ENCODE measurements around the gene C19orf38. TPM values are rescaled to one million over a fixed set of nuclear protein-coding genes. Genes with fewer than 3 reads are reported as not detected.

Gene C19orf38, protein sequence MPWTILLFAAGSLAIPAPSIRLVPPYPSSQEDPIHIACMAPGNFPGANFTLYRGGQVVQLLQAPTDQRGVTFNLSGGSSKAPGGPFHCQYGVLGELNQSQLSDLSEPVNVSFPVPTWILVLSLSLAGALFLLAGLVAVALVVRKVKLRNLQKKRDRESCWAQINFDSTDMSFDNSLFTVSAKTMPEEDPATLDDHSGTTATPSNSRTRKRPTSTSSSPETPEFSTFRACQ
- under 1 TPM in 2 of 4 donors, not detected in 2; 0.42 to 0.91 TPM for total RNA-seq

DNA sequence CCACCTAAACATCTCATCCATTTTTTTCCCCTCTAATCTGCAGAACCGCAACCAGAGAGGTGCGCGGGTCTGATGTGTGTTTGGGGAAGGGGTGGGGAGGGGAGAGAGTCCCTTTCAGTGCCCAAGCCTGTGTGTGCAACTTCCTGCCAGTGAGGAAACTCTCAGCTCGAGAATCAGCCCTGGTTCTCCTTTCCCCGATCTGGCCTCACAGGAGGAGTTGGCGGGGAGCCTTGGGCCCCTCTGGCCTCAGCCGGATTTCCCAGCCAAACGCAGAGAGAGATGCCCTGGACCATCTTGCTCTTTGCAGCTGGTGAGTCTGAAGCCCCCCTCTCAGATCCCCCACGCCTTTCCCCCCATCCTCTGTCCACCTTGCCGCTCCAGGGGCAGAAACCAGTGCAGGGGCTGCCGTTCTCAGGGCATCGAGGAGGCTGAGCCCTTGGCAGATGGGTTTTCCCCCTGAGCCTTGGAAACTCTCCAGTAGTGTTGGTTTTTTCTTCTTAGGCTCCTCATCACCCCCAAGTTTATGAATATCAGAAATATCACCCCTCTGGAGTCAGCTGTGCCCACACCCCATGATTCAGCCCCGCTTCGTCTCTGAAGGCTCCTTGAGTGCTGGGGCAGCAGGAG lies at the start of gene C19orf38:
Gene C19orf38 (plus strand): TSS at position 186 of the 627 bp plus-strand sequence. CDS start 94 bp downstream, at position 280.
- no peak within 1 kb of the TSS for H3K4me3 ChIP-seq (ENCODE audit: low read depth, poor library complexity, severe bottlenecking)
- no peak for DNase-seq (ENCODE audit: low spot score in 2 of 2)
- intact Hi-C loops (cut with DNase I; ENCODE audit: low total_unique reads) = no loop called here
- TF ChIP-seq CTCF (IDR thresholded peaks at IDR 0.05) = no peak
- TF ChIP-seq POLR2A (IDR thresholded peaks at IDR 0.05) = no peak
- 30 to 49% methylated on average over 11 to 14 of the region's 14 CpGs for WGBS, 2 donors

DNA sequence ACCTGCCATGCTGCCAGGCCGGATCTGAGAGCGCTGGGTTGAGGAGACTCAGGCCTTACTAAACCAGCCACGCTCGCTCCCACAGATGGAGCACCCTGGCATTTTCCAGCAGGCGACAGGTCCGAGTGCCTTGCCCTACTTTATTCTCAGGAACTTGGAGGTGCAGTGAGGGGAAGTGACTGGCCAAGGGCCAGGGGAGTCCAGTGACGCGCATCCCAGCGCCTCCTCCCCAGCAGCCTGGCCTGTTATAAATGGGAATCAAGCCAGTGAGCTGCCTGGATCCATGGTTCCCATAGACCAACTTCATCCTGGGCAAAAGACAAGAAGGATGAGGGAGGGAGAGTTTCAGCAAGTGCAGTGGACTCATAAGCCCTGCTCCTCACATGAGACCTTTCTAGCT lies 47.7 kb upstream of the C19orf38 start:
- TF ChIP-seq CTCF (IDR thresholded peaks at IDR 0.05) = no peak
- TF ChIP-seq POLR2A (IDR thresholded peaks at IDR 0.05) = no peak
- WGBS, 2 donors = 78 to 85% methylated on average over 9 of the region's 9 CpGs
- intact Hi-C loops (cut with DNase I; ENCODE audit: low total_unique reads) = no loop called here
- no peak overlapping the region for H3K4me3 ChIP-seq (ENCODE audit: low read depth, poor library complexity, severe bottlenecking)
- DNase-seq (ENCODE audit: low spot score in 2 of 2) = no peak

DNA sequence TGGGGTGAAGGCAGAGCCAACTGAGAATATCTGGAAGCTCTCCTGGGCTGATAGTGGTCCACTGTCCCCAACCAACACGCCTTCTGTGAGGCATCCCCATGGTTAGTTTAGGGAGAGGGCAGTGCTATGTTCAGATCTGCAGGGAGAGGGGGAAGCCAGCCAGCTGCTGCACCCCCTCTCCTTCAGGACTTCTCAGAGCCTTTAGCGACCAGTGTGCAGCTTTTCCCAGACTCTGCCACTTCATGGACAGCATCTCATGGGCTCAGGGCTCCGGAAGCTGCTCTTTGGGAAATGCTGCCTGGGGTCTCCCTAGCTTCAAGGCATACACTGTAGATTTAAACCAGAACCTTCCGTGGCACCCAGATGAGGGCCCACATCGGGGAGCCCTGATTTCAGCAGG lies 45.7 kb upstream of the C19orf38 start:
- intact Hi-C loops (cut with DNase I; ENCODE audit: low total_unique reads) = no loop called here
- WGBS, 2 donors = 96 to 98% methylated on average over 5 of the region's 5 CpGs
- no peak overlapping the region for H3K4me3 ChIP-seq (ENCODE audit: low read depth, poor library complexity, severe bottlenecking)
- DNase-seq (ENCODE audit: low spot score in 2 of 2) = no peak
- TF ChIP-seq POLR2A (IDR thresholded peaks at IDR 0.05) (no peak), CTCF (IDR thresholded peaks at IDR 0.05) (no peak)

DNA sequence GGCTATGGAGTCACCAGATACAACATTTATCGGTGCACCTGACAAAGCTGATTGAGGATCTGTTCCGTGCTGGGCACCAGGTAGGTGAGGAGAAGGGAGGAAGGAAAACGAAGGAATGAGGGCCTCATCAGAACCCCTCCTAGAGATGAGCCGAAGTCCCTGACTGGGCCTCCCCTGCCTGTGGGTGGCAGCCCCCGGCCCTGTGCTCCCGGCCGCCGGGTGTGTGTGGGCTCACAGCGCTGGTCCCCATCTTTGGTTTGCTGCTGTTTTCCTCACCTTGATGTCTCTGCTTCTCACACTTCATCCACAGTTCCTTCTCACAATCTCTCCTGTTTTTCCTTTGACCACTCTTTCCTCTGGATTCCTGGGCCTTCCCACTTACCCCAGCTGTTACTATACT lies 45.0 kb upstream of the C19orf38 start:
- 95 to 97% methylated on average over 9 of the region's 9 CpGs for WGBS, 2 donors
- intact Hi-C loops (cut with DNase I; ENCODE audit: low total_unique reads) = no loop called here
- no peak for DNase-seq (ENCODE audit: low spot score in 2 of 2)

GRCh38 chr19:10805065-10805757 lies 43.0 kb upstream of the C19orf38 start:
- no peak overlapping the region for H3K4me3 ChIP-seq (ENCODE audit: low read depth, poor library complexity, severe bottlenecking)
- TF ChIP-seq POLR2A (IDR thresholded peaks at IDR 0.05) (no peak), CTCF (IDR thresholded peaks at IDR 0.05) (no peak)
- no peak for DNase-seq (ENCODE audit: low spot score in 2 of 2)
- 86 to 90% methylated on average over 11 of the region's 11 CpGs for WGBS, 2 donors
- intact Hi-C loops (cut with DNase I; ENCODE audit: low total_unique reads) = no loop called here

More for the DNA sequence above, 45.0 kb upstream of the C19orf38 start:
- H3K4me3 ChIP-seq (ENCODE audit: low read depth, poor library complexity, severe bottlenecking) = no peak overlapping the region
- TF ChIP-seq POLR2A (IDR thresholded peaks at IDR 0.05) (no peak), CTCF (IDR thresholded peaks at IDR 0.05) (no peak)

Data from lower leg skin (tissue), 4 donors.